Smooth muscle cell (in vitro differentiated cells): ENCODE measurements around the gene MEIG1. TPM values are rescaled to one million over a fixed set of nuclear protein-coding genes. Genes with fewer than 3 reads are reported as not detected.
"Not testable (repeated sequence)": the region's sequence is repeated elsewhere in the genome, so short reads cannot be mapped to it uniquely, and the experiment has no call there.

Experiments used
- DNase-seq: peaks from one replicate; lab custom pipeline; 2025; ENCODE audit not compliant: unreplicated experiment; lab: John Stamatoyannopoulos, UW
- H2AFZ ChIP-seq: fragments of 200-600 bp; sonication (generic); 2 replicates; pipeline ENCODE4 v1.6.0; 2016; ENCODE audit warnings: antibody characterized with exemption, low read depth, mild to moderate bottlenecking
- H3F3A ChIP-seq: fragments of 200-600 bp; sonication (generic); 2 replicates; pipeline ENCODE4 v1.6.0; 2017; ENCODE audit warnings: antibody characterized with exemption, low read depth
- H3K27ac ChIP-seq: fragments of 200-600 bp; sonication (generic); 2 replicates; pipeline ENCODE4 v1.5.1; 2016; ENCODE audit warnings: low read depth, mild to moderate bottlenecking
- H3K27me3 ChIP-seq: fragments of 200-600 bp; sonication (generic); 2 replicates; pipeline ENCODE4 v1.6.1; 2016; ENCODE audit warnings: low read depth, mild to moderate bottlenecking
- H3K36me3 ChIP-seq: fragments of 200-600 bp; sonication (generic); 2 replicates; pipeline ENCODE4 v1.5.1; 2016; ENCODE audit warnings: low read depth
- H3K4me1 ChIP-seq: fragments of 200-600 bp; sonication (generic); 2 replicates; pipeline ENCODE4 v1.5.1; 2016; ENCODE audit warnings: low read depth
- H3K4me2 ChIP-seq: fragments of 200-600 bp; sonication (generic); 2 replicates; pipeline ENCODE4 v1.6.0; 2016; ENCODE audit warnings: mild to moderate bottlenecking
- H3K4me3 ChIP-seq: fragments of 200-600 bp; sonication (generic); 2 replicates; pipeline ENCODE4 v1.5.1; 2016; ENCODE audit warnings: mild to moderate bottlenecking
- H3K79me2 ChIP-seq: fragments of 200-600 bp; sonication (generic); 2 replicates; pipeline ENCODE4 v1.6.0; 2016; ENCODE audit warnings: low read depth, mild to moderate bottlenecking
- H3K9ac ChIP-seq: fragments of 200-600 bp; sonication (generic); 2 replicates; pipeline ENCODE4 v1.6.0; 2016; ENCODE audit warnings: low read depth
- H3K9me3 ChIP-seq: fragments of 200-600 bp; sonication (generic); replicated peaks from 2 replicates; pipeline ENCODE4 v1.5.1; 2016; ENCODE audit warnings: low read depth
- H4K20me1 ChIP-seq: fragments of 200-600 bp; sonication (generic); 2 replicates; pipeline ENCODE4 v1.6.0; 2016; ENCODE audit warnings: low read depth
- CTCF ChIP-seq: fragments of 200-600 bp; sonication (generic); IDR thresholded peaks from 2 replicates; pipeline ENCODE4 v1.5.1; 2017; ENCODE audit warnings: borderline replicate concordance, mild to moderate bottlenecking, antibody characterized with exemption; ENCODE audit not compliant: insufficient read depth, poor library complexity, severe bottlenecking
- WGBS: methylation state at CpG from one replicate; pipeline ENCODE4 v1.1.7; 2016; ENCODE audit warnings: low lambda C conversion rate; 5-methylcytosine and 5-hydroxymethylcytosine counted together
- polyA plus RNA-seq: library from polyadenylated mRNA; unstranded; fragments of >200 nt; fragmentation: Nextera tagmentation; extraction: Ambion mirVana; gene quantifications from 2 replicates; pipeline ENCODE4 v1.2.1, GENCODE V29; 2016
- total RNA-seq: library from RNA; depleted of rRNA; stranded (reverse); fragments of >200 nt; gene quantifications from 2 replicates; pipeline ENCODE4 v1.2.3, GENCODE V29; 2014

The MEIG1 gene
- total and polyA plus RNA-seq, 2 experiments from 2014 or later: not detected

- no peak overlapping the region for H3K4me3 ChIP-seq
- WGBS: 97% methylated on average over 8 of the region's 8 CpGs
- no peak for TF ChIP-seq CTCF
- no peaks in the 10 kb centered on the region for H3K4me1 ChIP-seq
- no peak overlapping the region for H2AFZ ChIP-seq
- no peaks in the 10 kb centered on the region for H4K20me1 ChIP-seq
- H3F3A ChIP-seq: no peaks in the 10 kb centered on the region
- H3K27me3 ChIP-seq: no peaks in the 10 kb centered on the region
- no peak overlapping the region for H3K27ac ChIP-seq
- DNase-seq: no peak
- H3K9me3 ChIP-seq: no peaks in the 10 kb centered on the region
- no peaks in the 10 kb centered on the region for H3K79me2 ChIP-seq
- no peak overlapping the region for H3K9ac ChIP-seq
- peaks cover 4% of the 10 kb centered on the region for H3K36me3 ChIP-seq
- no peak overlapping the region for H3K4me2 ChIP-seq
These were observed 33.1 kb upstream of the MEIG1 start for GRCh38 chr10:14926061-14926470.

GRCh38 chr10:14926722-14927416 lies 32.3 kb upstream of the MEIG1 start:
- H3K4me1 ChIP-seq: no peaks in the 10 kb centered on the region
- H3K79me2 ChIP-seq: no peaks in the 10 kb centered on the region
- H2AFZ ChIP-seq: no peak overlapping the region
- no peak overlapping the region for H3K9ac ChIP-seq
- DNase-seq: no peak
- H3K27ac ChIP-seq: no peak overlapping the region
- no peak overlapping the region for H3K4me3 ChIP-seq
- 98% methylated on average over 13 of the region's 13 CpGs for WGBS
- H3K27me3 ChIP-seq: no peaks in the 10 kb centered on the region
- H3K36me3 ChIP-seq: peaks cover 4% of the 10 kb centered on the region
- no peaks in the 10 kb centered on the region for H3K9me3 ChIP-seq
- H3K4me2 ChIP-seq: no peak overlapping the region
- TF ChIP-seq CTCF: no peak
- no peaks in the 10 kb centered on the region for H4K20me1 ChIP-seq
- no peaks in the 10 kb centered on the region for H3F3A ChIP-seq

- Histone ChIP-seq H3K4me2 (no peak overlapping the region), H3K27me3 (no peaks in the 10 kb centered on the region), H3K9ac (no peak overlapping the region), H3K79me2 (no peaks in the 10 kb centered on the region), H3K4me3 (no peak overlapping the region), H3K36me3 (no peaks in the 10 kb centered on the region), H3K27ac (no peak overlapping the region), H3K9me3 (no peaks in the 10 kb centered on the region), H3K4me1 (no peaks in the 10 kb centered on the region), H4K20me1 (no peaks in the 10 kb centered on the region), H3F3A (no peaks in the 10 kb centered on the region), H2AFZ (no peak overlapping the region)
- DNase-seq: no peak
- TF ChIP-seq CTCF: no peak
- 99% methylated on average over 10 of the region's 10 CpGs for WGBS
These were observed 28.6 kb upstream of the MEIG1 start for GRCh38 chr10:14930610-14931009.

- H3K79me2 ChIP-seq: no peaks in the 10 kb centered on the region
- WGBS: 96% methylated on average over 2 of the region's 2 CpGs
- H3K4me2 ChIP-seq: no peak overlapping the region
- no peak for DNase-seq
- no peak overlapping the region for H2AFZ ChIP-seq
- no peak overlapping the region for H3K4me3 ChIP-seq
- no peaks in the 10 kb centered on the region for H3K36me3 ChIP-seq
- no peaks in the 10 kb centered on the region for H3K9me3 ChIP-seq
- TF ChIP-seq CTCF: no peak
- no peaks in the 10 kb centered on the region for H3F3A ChIP-seq
- H3K4me1 ChIP-seq: no peaks in the 10 kb centered on the region
- H3K27ac ChIP-seq: no peak overlapping the region
- H3K27me3 ChIP-seq: no peaks in the 10 kb centered on the region
- no peaks in the 10 kb centered on the region for H4K20me1 ChIP-seq
- no peak overlapping the region for H3K9ac ChIP-seq
These were observed 22.6 kb upstream of the MEIG1 start for GRCh38 chr10:14936584-14936983.

GRCh38 chr10:14938971-14939370 lies 20.2 kb upstream of the MEIG1 start:
- H3K79me2 ChIP-seq, H3K4me3 ChIP-seq: not testable (repeated sequence)
- 92% methylated on average over 5 of the region's 5 CpGs for WGBS

More at GRCh38 chr10:14938971-14939370, 20.2 kb upstream of the MEIG1 start:
- not testable (repeated sequence) for H3K27me3 ChIP-seq, H3K27ac ChIP-seq, H3K4me1 ChIP-seq, H3K9me3 ChIP-seq, H3F3A ChIP-seq, H3K4me2 ChIP-seq, DNase-seq, H2AFZ ChIP-seq, H4K20me1 ChIP-seq, H3K9ac ChIP-seq, H3K36me3 ChIP-seq
